GM12878 (cell line): ENCODE measurements around the gene AXL. TPM values are rescaled to one million over a fixed set of nuclear protein-coding genes. Genes with fewer than 3 reads are reported as not detected.

Experiments used
- ASH2L ChIP-seq: fragments of 300-600, 200-600 bp; sonication (generic); IDR thresholded peaks from 2 replicates; pipeline ENCODE4 v1.6.1; 2017; ENCODE audit warnings: low read depth, mild to moderate bottlenecking, borderline replicate concordance
- CBFB ChIP-seq: IDR thresholded peaks from 2 replicates; pipeline ENCODE4 v1.6.1; 2016; ENCODE audit warnings: antibody characterized with exemption, low read depth
- EGR1 ChIP-seq, 2 experiments: IDR thresholded peaks; 1 replicate in 1 of 2; 2 replicates in 1 of 2; pipeline ENCODE4 v1.6.1; 2011 to 2012; ENCODE audit warnings: low read depth in 2 of 2, low read length in 2 of 2, borderline replicate concordance in 1 of 2, mild to moderate bottlenecking in 1 of 2, moderate library complexity in 1 of 2
- ELK1 ChIP-seq: IDR thresholded peaks from 2 replicates; pipeline ENCODE4 v1.6.1; 2012; ENCODE audit warnings: low read depth, low read length, improper control_type of control experiment
- FOS ChIP-seq: IDR thresholded peaks from 3 replicates; pipeline ENCODE4 v1.6.1; 2011; ENCODE audit warnings: borderline replicate concordance; ENCODE audit not compliant: insufficient read length; ENCODE audit errors: extremely low read depth
- IRF5 ChIP-seq: fragments of 450-650 bp; IDR thresholded peaks from 2 replicates; pipeline ENCODE4 v1.6.1; 2017; ENCODE audit warnings: borderline replicate concordance
- PAX5 ChIP-seq: IDR thresholded peaks from 2 replicates; pipeline ENCODE4 v1.6.1; 2011; ENCODE audit warnings: low read depth, low read length, borderline replicate concordance
- PBX3 ChIP-seq: IDR thresholded peaks from 2 replicates; pipeline ENCODE4 v1.6.1; 2011; ENCODE audit warnings: mild to moderate bottlenecking, low read depth, low read length, moderate library complexity; ENCODE audit not compliant: insufficient replicate concordance
- RB1 ChIP-seq: fragments of 450-650 bp; formaldehyde crosslinking; IDR thresholded peaks from 2 replicates; pipeline ENCODE4 v1.6.1; 2017; ENCODE audit warnings: mild to moderate bottlenecking, borderline replicate concordance
- SMC3 ChIP-seq: IDR thresholded peaks from 2 replicates; pipeline ENCODE4 v1.6.1; 2011; ENCODE audit warnings: low read length, improper control_type of control experiment, borderline replicate concordance
- TAF1 ChIP-seq: IDR thresholded peaks from 2 replicates; pipeline ENCODE4 v1.6.1; 2011; ENCODE audit warnings: mild to moderate bottlenecking, low read depth, low read length, borderline replicate concordance
- USF2 ChIP-seq: IDR thresholded peaks from 2 replicates; pipeline ENCODE4 v1.6.1; 2011; ENCODE audit warnings: low read depth, low read length, improper control_type of control experiment, borderline replicate concordance
- WRNIP1 ChIP-seq: IDR thresholded peaks from 2 replicates; pipeline ENCODE4 v1.6.1; 2011; ENCODE audit warnings: low read depth, low read length, improper control_type of control experiment, borderline replicate concordance
- ZBTB33 ChIP-seq: fragments of 450-650 bp; IDR thresholded peaks from 2 replicates; pipeline ENCODE4 v1.6.1; 2017; ENCODE audit warnings: mild to moderate bottlenecking
- ZNF207 ChIP-seq: fragments of 450-650 bp; IDR thresholded peaks from 2 replicates; pipeline ENCODE4 v1.6.1; 2014; ENCODE audit warnings: antibody characterized with exemption, mild to moderate bottlenecking, borderline replicate concordance
- ZNF217 ChIP-seq: fragments of 450-650 bp; IDR thresholded peaks from 2 replicates; pipeline ENCODE4 v1.6.1; 2017; ENCODE audit warnings: antibody characterized with exemption, mild to moderate bottlenecking
- ZNF687 ChIP-seq: fragments of 450-650 bp; IDR thresholded peaks from 2 replicates; pipeline ENCODE4 v1.6.1; 2017; ENCODE audit warnings: mild to moderate bottlenecking, moderate library complexity
- polyA plus RNA-seq, 11 experiments: library from polyadenylated mRNA; depleted of rRNA in 4 of 11; unstranded in 6 of 11; stranded (reverse) in 5 of 11; fragments of >200 nt; fragmentation: Nextera tagmentation in 4 of 11; fragmentation: Illumina TruSeq in 1 of 11; extraction: Ambion mirVana in 4 of 11; extraction: Trizol in 1 of 11; gene quantifications; 1 replicate in 1 of 11; 2 replicates in 10 of 11; pipeline versions ENCODE4 v1.2.1 to v1.2.3, GENCODE V29; 2011 to 2016; ENCODE audit warnings: inconsistent platforms in 2 of 11, missing spikeins in 2 of 11, low read depth in 1 of 11
- total RNA-seq, 4 experiments: library from RNA; depleted of rRNA in 3 of 4; stranded (reverse); fragments of >200 nt in 3 of 4; fragmentation: Illumina TruSeq in 1 of 4; extraction: Trizol in 1 of 4; gene quantifications; 2 replicates each; pipeline versions ENCODE4 v1.2.1 to v1.2.3, GENCODE V29; 2013 to 2021

AXL gene
- total and polyA plus RNA-seq, 10 of the 15 experiments (the other 5 are each of a cell fraction or from before 2014, with no cell fraction given): under 0.01 to 0.33 (median 0.07) TPM; not detected in 4

- TF ChIP-seq ELK1 (no peak), EGR1 (IDR thresholded peaks at IDR 0.05; ENCODE audit: borderline replicate concordance in 1 of 2, low read depth in 2 of 2, low read length in 2 of 2) (no peak), ZNF207 (no peak), PBX3 (no peak), FOS (no peak), ASH2L (no peak), PAX5 (no peak), CBFB (no peak), ZNF687 (peak; percentile 31; the same call in 1 of the 2 replicates), SMC3 (peak; percentile 88), USF2 (no peak), TAF1 (0 out of 2 replicates have a peak, but pooled peaks have one; percentile 12), ZNF217 (no peak), WRNIP1 (no peak), ZBTB33 (peak; percentile 72; the same call in 1 of the 2 replicates), IRF5 (no peak), RB1 (peak; percentile 57; the same call in 1 of the 2 replicates)
Observed at GRCh38 chr19:41308450-41309179, 89.6 kb downstream of the AXL start (continued).
